Left renal cortex interstitium (tissue), 4 donors: ENCODE results near the gene KIRREL1. TPM values are rescaled to one million over a fixed set of nuclear protein-coding genes. Genes with fewer than 3 reads are reported as not detected.

Experiments used
- DNase-seq, 4 donors: peaks; one replicate each; pipeline ENCODE4 v3.0.0-alpha.2; 2013; ENCODE audit warnings: low read depth in 4 of 4, low spot score in 2 of 4, missing footprints in 1 of 4
- polyA plus RNA-seq, 4 donors: library from polyadenylated mRNA; unstranded; fragments of 120-200 nt; gene quantifications; one replicate each; pipeline ENCODE4 v1.2.1, GENCODE V29; 2013; ENCODE audit not compliant: insufficient read length in 4 of 4

KIRREL1 gene
- polyA plus RNA-seq, 4 donors, result 167 to 186 (median 179) TPM

- no peak for DNase-seq
Observed at GRCh38 chr1:158025576-158026230, 32.3 kb downstream of the KIRREL1 start.

- no peak for DNase-seq
Observed at GRCh38 chr1:158026651-158027050, 33.2 kb downstream of the KIRREL1 start.

- DNase-seq, result no peak
Observed at GRCh38 chr1:158027508-158027907, 34.1 kb downstream of the KIRREL1 start.

GRCh38 chr1:158028969-158029368, 35.5 kb downstream of the KIRREL1 start:
- no peak for DNase-seq

- no peak for DNase-seq
Observed at GRCh38 chr1:158035014-158035413, 41.6 kb downstream of the KIRREL1 start.

- DNase-seq, result no peak
Observed at GRCh38 chr1:158035976-158036583, 42.6 kb downstream of the KIRREL1 start.

- DNase-seq, result no peak
Observed at GRCh38 chr1:158037008-158037865, 43.8 kb downstream of the KIRREL1 start.

GRCh38 chr1:158037866-158038359, 44.5 kb downstream of the KIRREL1 start:
- no peak for DNase-seq

GRCh38 chr1:158038793-158039192, 45.3 kb downstream of the KIRREL1 start:
- no peak for DNase-seq

- DNase-seq, result no peak
Observed at GRCh38 chr1:158039380-158039779, 45.9 kb downstream of the KIRREL1 start.

GRCh38 chr1:158040323-158040722, 46.9 kb downstream of the KIRREL1 start:
- no peak for DNase-seq

- no peak for DNase-seq
Observed at GRCh38 chr1:158043232-158043631, 49.8 kb downstream of the KIRREL1 start.

GRCh38 chr1:158045639-158046038, 52.2 kb downstream of the KIRREL1 start:
- DNase-seq, result no peak

- DNase-seq, result no peak
Observed at GRCh38 chr1:158046715-158047510, 53.5 kb downstream of the KIRREL1 start.

- DNase-seq, result no peak
Observed at GRCh38 chr1:158048371-158049067, 55.1 kb downstream of the KIRREL1 start.

GRCh38 chr1:158049853-158050252, 56.4 kb downstream of the KIRREL1 start:
- DNase-seq, result no peak

GRCh38 chr1:158053276-158053675, 59.8 kb downstream of the KIRREL1 start:
- DNase-seq, result no peak

- no peak for DNase-seq
Observed at GRCh38 chr1:158054721-158055120, 61.3 kb downstream of the KIRREL1 start.

GRCh38 chr1:158055854-158056253, 62.4 kb downstream of the KIRREL1 start:
- no peak for DNase-seq

- DNase-seq, result no peak
Observed at GRCh38 chr1:158056498-158056897, 63.1 kb downstream of the KIRREL1 start.
